HCT116 (cell line): Measurements from ENCODE around the gene DOHH. TPM values are rescaled to one million over a fixed set of nuclear protein-coding genes. Genes with fewer than 3 reads are reported as not detected.

Source experiments
- ATAC-seq: fragments of 200-7000 bp; cut with Tn5 transposase; 2 replicates; pipeline ENCODE4 v1.9.1; 2020; ENCODE audit warnings: mild to moderate bottlenecking, moderate library complexity
- BruUV-seq: library from RNA; stranded (reverse); fragments of 400-500 nt; replicated peaks from 2 replicates; lab custom pipeline; 2021; lab: Mats Ljungman, UMichigan
- CTCF ChIA-PET: fragments of 300-600 bp; sonication (Branson Sonifier 250); formaldehyde crosslinking; loops from one replicate; lab custom pipeline; 2021; ENCODE audit warnings: antibody characterized with exemption; lab: Charles Lee
- POLR2A ChIA-PET: fragments of 300-600, 350-600 bp; sonication (Branson Sonifier 250); formaldehyde crosslinking; loops from one replicate; lab custom pipeline; 2021; ENCODE audit warnings: antibody characterized with exemption; lab: Charles Lee
- RAD21 ChIA-PET, 2 experiments: fragments of 300-600 bp; sonication (Branson Sonifier 250); formaldehyde crosslinking; loops; one replicate each; lab custom pipeline; 2023; ENCODE audit warnings: low total read pairs in 2 of 2; ENCODE audit not compliant: uncharacterized antibody in 2 of 2, unreplicated experiment in 2 of 2, low non-redundant PET in 1 of 2; lab: Charles Lee
- DNase-seq: peaks from one replicate; pipeline ENCODE4 v3.0.0-alpha.2; 2010; ENCODE audit warnings: low read depth, low spot score
- H2AFZ ChIP-seq: fragments of 200-600 bp; shearing (Covaris generic), sonication (generic); 2 replicates; pipeline ENCODE4 v1.6.1; 2017; ENCODE audit warnings: low read depth, mixed run types, mixed read lengths, antibody characterized with exemption, low read length; ENCODE audit not compliant: poor library complexity, severe bottlenecking
- H3K27ac ChIP-seq: 2 replicates; pipeline ENCODE4 v1.5.1; 2012; ENCODE audit warnings: low read depth, low read length
- H3K27me3 ChIP-seq: fragments of 200-600 bp; sonication (generic); 2 replicates; pipeline ENCODE4 v1.6.1; 2016; ENCODE audit warnings: mixed run types, low read length, mixed read lengths; ENCODE audit not compliant: insufficient read depth
- H3K36me3 ChIP-seq, 2 experiments: fragments of 200-500 bp in 1 of 2; fragments of 200-600 bp in 1 of 2; sonication (Bioruptor generic) in 1 of 2; sonication (generic) in 1 of 2; 2 replicates each; pipeline versions ENCODE4 v1.5.1 to v1.6.1; 2014 to 2016; ENCODE audit warnings: low read length in 2 of 2, inconsistent platforms in 1 of 2, mixed read lengths in 1 of 2, mixed run types in 1 of 2; ENCODE audit not compliant: insufficient read depth in 2 of 2, control insufficient read depth in 1 of 2
- H3K4me1 ChIP-seq, 2 experiments: fragments of 200-600 bp in 1 of 2; sonication (generic) in 1 of 2; 2 replicates each; pipeline versions ENCODE4 v1.5.1 to v1.6.1; 2012 to 2017; ENCODE audit warnings: low read length in 2 of 2, inconsistent platforms in 1 of 2, mild to moderate bottlenecking in 1 of 2, mixed read lengths in 1 of 2, mixed run types in 1 of 2, moderate library complexity in 1 of 2; ENCODE audit not compliant: insufficient read depth in 2 of 2, control insufficient read depth in 1 of 2
- H3K4me2 ChIP-seq: fragments of 200-600 bp; sonication (generic); 2 replicates; pipeline ENCODE4 v1.6.1; 2017; ENCODE audit warnings: mixed run types, low read length, mixed read lengths
- H3K4me3 ChIP-seq, 2 experiments: fragments of 200-600 bp in 1 of 2; sonication (generic) in 1 of 2; replicated peaks in 1 of 2; 2 replicates each; pipeline ENCODE4 v1.5.1; 2011 to 2016; ENCODE audit warnings: low read length in 2 of 2, control low read depth in 1 of 2, low read depth in 1 of 2, mild to moderate bottlenecking in 1 of 2, mixed read lengths in 1 of 2, mixed run types in 1 of 2
- H3K79me2 ChIP-seq: fragments of 200-600 bp; sonication (generic); 2 replicates; pipeline ENCODE4 v1.6.1; 2017; ENCODE audit warnings: mild to moderate bottlenecking, mixed run types, low read length, moderate library complexity, mixed read lengths; ENCODE audit not compliant: insufficient read depth
- H3K9ac ChIP-seq: fragments of 200-600 bp; sonication (generic); 2 replicates; pipeline ENCODE4 v1.6.1; 2016; ENCODE audit warnings: low read length, mixed read lengths
- H3K9me2 ChIP-seq: fragments of 200-600 bp; sonication (generic), shearing (Covaris generic); 2 replicates; pipeline ENCODE4 v1.6.1; 2017; ENCODE audit warnings: mixed run types, mild to moderate bottlenecking, moderate library complexity; ENCODE audit not compliant: insufficient read depth
- H3K9me3 ChIP-seq, 2 experiments: fragments of 200-500 bp in 1 of 2; fragments of 200-600 bp in 1 of 2; sonication (Bioruptor generic) in 1 of 2; sonication (generic) in 1 of 2; 2 replicates each; pipeline ENCODE4 v1.6.1; 2014 to 2017; ENCODE audit warnings: low read length in 2 of 2, mixed read lengths in 2 of 2, inconsistent platforms in 1 of 2, low read depth in 1 of 2, mild to moderate bottlenecking in 1 of 2, mixed run types in 1 of 2, moderate library complexity in 1 of 2; ENCODE audit not compliant: control insufficient read depth in 1 of 2, insufficient read depth in 1 of 2
- H4K20me1 ChIP-seq: fragments of 200-600 bp; sonication (generic), shearing (Covaris generic); 2 replicates; pipeline ENCODE4 v1.6.1; 2017; ENCODE audit warnings: mixed run types, mild to moderate bottlenecking, moderate library complexity; ENCODE audit not compliant: insufficient read depth
- CBX3 ChIP-seq: IDR thresholded peaks from 2 replicates; pipeline ENCODE4 v1.6.1; 2012; ENCODE audit warnings: low read depth
- CEBPB ChIP-seq: IDR thresholded peaks from 2 replicates; pipeline ENCODE4 v1.6.1; 2012; ENCODE audit warnings: low read depth
- EGR1 ChIP-seq: IDR thresholded peaks from 2 replicates; pipeline ENCODE4 v1.6.1; 2012; ENCODE audit warnings: low read depth
- ELF1 ChIP-seq: IDR thresholded peaks from 2 replicates; pipeline ENCODE4 v1.6.1; 2012; ENCODE audit warnings: low read depth, borderline replicate concordance
- EZH2 ChIP-seq: fragments of 200-600 bp; sonication (generic); IDR thresholded peaks from 2 replicates; pipeline ENCODE4 v1.6.1; 2017; ENCODE audit warnings: antibody characterized with exemption, mixed run types
- EZH2phosphoT487 ChIP-seq: fragments of 200-600 bp; IDR thresholded peaks from 2 replicates; pipeline ENCODE4 v1.6.1; 2018; ENCODE audit warnings: antibody characterized with exemption, borderline replicate concordance
- FOSL1 ChIP-seq: IDR thresholded peaks from 2 replicates; pipeline ENCODE4 v1.6.1; 2012; ENCODE audit warnings: low read depth
- JUND ChIP-seq: IDR thresholded peaks from 2 replicates; pipeline ENCODE4 v1.6.1; 2012
- POLR2AphosphoS5 ChIP-seq: IDR thresholded peaks from 2 replicates; pipeline ENCODE4 v1.6.1; 2011; ENCODE audit warnings: mild to moderate bottlenecking, low read depth, low read length, moderate library complexity
- RAD21 ChIP-seq: IDR thresholded peaks from 2 replicates; pipeline ENCODE4 v1.6.1; 2012; ENCODE audit warnings: low read depth, mild to moderate bottlenecking
- SIN3A ChIP-seq: IDR thresholded peaks from 2 replicates; pipeline ENCODE4 v1.6.1; 2012; ENCODE audit warnings: low read depth
- SRF ChIP-seq: IDR thresholded peaks from 2 replicates; pipeline ENCODE4 v1.6.1; 2012; ENCODE audit warnings: low read depth
- YY1 ChIP-seq: IDR thresholded peaks from 2 replicates; pipeline ENCODE4 v1.6.1; 2011; ENCODE audit warnings: low read length, low read depth, moderate library complexity, mild to moderate bottlenecking; ENCODE audit not compliant: insufficient replicate concordance; ENCODE audit errors: extremely low read depth
- ZFX ChIP-seq: fragments of 450-650 bp; IDR thresholded peaks from 2 replicates; pipeline ENCODE4 v1.6.1; 2017
- intact Hi-C: fragments of 100-400 bp; cut with micrococcal nuclease; formaldehyde crosslinking; loops from 2 replicates; pipeline ENCODE4 v1.10.0; 2022
- total RNA-seq: library from RNA; stranded (reverse); gene quantifications from one replicate; pipeline ENCODE4 v1.2.1, GENCODE V29; 2021; ENCODE audit not compliant: unreplicated experiment

Gene DOHH
- total RNA-seq, 1 experiment from 2014 or later: 20.9 TPM

DNA sequence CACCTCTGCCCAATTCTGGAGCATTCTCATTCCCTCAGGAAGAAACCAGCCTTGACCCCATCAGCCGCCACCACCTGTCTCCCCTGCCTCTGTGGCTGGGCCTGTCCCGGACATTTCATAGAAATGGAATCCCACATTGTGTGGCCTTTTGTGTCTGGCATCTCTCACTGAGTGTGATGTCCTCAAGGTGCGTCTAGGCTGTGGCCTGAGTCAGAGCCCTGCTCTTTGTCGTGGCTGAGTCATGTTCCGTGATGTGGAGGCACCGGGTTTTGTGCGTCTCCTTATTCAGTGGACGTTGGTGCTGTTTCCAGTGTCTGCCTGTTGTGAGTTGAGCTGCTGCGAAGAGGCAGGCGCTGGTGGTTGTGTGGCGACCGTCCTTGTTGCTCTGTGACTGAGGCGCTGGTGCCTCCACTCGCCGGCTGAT is 9.1 kb upstream of the DOHH start:
- DNase-seq: no peak
- intact Hi-C loops: no loop called here
- H3K27ac ChIP-seq: no peak overlapping the region
- H4K20me1 ChIP-seq: no peaks in the 10 kb centered on the region
- CTCF ChIA-PET: no interaction called here
- no peak for ATAC-seq
- BruUV-seq: no TSS peak
- no peak for TF ChIP-seq ZFX
- no peak for TF ChIP-seq YY1
- no peak for TF ChIP-seq EZH2
- TF ChIP-seq JUND: no peak
- no peak for TF ChIP-seq POLR2AphosphoS5
- no peak for TF ChIP-seq SRF
- no peak for TF ChIP-seq EZH2phosphoT487
- TF ChIP-seq RAD21: no peak
- TF ChIP-seq SIN3A: no peak
- TF ChIP-seq EGR1: no peak
- no peak for TF ChIP-seq ELF1
- TF ChIP-seq FOSL1: no peak
- TF ChIP-seq CEBPB: no peak
- TF ChIP-seq CBX3: no peak
- TF ChIP-seq, all 23 proteins: peak for 0
- Histone ChIP-seq H3K79me2 (peaks cover 83% of the 10 kb centered on the region), H3K4me1 (peaks cover 21 to 40% of the 10 kb centered on the region in 2 experiments), H3K9me2 (no peaks in the 10 kb centered on the region), H3K9me3 (no peaks in the 10 kb centered on the region), H3K9ac (no peak overlapping the region), H3K4me3 (no peak overlapping the region), H2AFZ (no peak overlapping the region), H3K4me2 (peak overlapping the region; percentile 25; the same call in 1 of the 2 replicates), H3K27me3 (no peaks in the 10 kb centered on the region), H3K36me3 (peaks cover 2 to 12% of the 10 kb centered on the region in 2 experiments; a peak in 2 of 4 replicates)
- ChIA-PET POLR2A (no interaction called here), RAD21 (no interaction called here)
